HG03103 (cell line): Measurements from ENCODE around the gene AKR1B1.

Experiments
- ATAC-seq: cut with Tn5 transposase; IDR thresholded peaks from one replicate; pipeline ENCODE4 v1.9.1; 2021; ENCODE audit warnings: low read depth; ENCODE audit not compliant: unreplicated experiment

AKR1B1 gene

GRCh38 chr7:134447383-134447782 lies 11.5 kb downstream of the AKR1B1 start:
- no peak for ATAC-seq

GRCh38 chr7:134446923-134447322 lies 12.0 kb downstream of the AKR1B1 start:
- no peak for ATAC-seq

DNA sequence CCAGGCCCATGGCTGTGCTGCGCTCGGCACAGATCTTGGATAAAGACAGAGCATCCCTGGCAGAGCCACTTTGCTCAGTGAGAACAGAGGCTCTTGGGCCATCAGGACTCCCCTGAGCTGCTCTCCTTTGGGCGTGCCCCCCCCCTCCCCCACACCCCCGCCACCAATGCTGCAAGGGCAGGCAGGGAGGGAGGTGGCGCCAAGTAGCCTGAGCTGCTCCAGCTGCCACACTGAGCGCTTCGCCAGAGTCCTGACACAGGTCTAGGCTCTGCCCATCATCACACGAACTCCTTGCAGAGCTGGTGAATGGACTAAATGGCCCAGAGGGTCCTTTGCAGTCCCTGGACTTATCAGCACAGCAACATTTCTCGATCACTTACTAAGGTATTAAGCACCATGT lies 12.5 kb downstream of the AKR1B1 start:
- ATAC-seq: no peak

- no peak for ATAC-seq
Measured at GRCh38 chr7:134444961-134445315, 14.0 kb downstream of the AKR1B1 start.

GRCh38 chr7:134444198-134444960 lies 14.5 kb downstream of the AKR1B1 start:
- ATAC-seq: no peak

GRCh38 chr7:134443396-134444070 lies 15.4 kb downstream of the AKR1B1 start:
- ATAC-seq: no peak

DNA sequence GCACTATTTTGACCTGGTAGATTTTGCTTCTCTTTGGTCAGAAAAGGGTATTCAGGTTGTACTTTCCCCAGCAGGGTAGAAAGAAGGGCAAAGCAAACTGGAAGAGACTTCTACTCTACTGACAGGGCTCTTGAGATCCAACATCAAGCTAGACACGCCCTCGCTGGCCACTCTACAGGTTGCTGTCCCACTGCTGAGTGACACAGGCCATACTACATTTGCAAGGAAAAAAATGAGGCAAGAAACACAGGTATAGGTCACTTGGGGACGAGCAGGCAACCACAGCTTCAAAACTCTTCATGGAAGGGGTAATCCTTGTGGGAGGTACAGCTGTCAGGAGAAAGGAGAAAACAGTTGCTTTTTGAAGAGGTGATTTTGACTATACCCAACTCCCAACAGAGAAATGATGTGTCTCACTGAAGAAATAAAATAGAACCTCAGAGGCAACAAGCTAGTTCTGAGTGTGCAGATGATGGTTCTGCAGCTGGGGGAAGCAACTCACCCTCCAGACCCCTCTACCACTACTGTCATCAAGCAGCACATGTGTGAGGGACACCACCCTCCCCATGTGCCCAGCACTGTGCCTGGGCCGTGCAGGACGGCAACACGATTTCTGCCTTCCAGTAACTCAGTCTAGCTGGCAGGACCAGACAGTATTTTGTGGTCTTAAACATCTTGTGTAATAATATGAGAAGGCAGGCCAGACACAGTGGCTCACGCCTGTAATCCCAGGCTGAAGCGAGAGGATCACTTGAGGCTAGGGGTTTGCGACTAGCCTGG lies 16.3 kb downstream of the AKR1B1 start:
- no peak for ATAC-seq

DNA sequence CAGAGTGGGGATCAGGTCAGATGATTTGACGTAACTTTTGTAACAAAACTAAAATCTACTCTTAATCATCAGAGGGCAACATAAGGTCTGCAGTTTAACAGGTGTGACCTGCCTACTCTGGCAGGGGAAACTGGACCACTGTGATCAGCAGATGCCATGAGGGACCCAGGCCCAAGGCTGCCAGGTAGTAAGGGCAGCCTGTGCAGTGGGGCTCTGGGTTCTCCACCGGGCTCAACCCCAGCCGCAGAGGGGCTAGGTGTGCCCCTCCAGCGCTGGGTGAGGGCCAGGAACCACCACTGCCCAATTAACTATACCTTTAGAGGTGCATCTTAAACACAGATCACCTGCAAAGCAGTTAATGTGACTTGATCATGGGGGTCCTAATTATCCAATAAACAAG lies 17.6 kb downstream of the AKR1B1 start:
- no peak for ATAC-seq

DNA sequence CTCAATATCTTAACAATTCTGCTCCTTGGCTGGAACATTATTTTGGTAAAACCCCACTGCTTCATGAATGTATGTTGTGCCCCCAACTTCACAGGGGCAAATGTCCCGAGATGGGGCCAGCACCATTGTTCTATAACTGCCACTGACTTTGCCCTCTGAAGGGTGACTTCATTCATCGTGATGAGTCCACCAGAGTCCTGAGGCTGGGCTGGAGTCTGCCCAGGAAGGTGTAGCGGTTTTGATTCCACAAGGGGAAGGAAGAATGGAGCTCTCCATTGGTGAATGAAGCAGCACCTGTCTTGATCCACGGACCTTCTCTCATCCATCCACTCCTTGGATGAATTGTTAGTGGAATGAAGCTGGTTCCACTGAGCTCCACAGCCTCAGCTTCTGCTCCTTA lies 18.4 kb downstream of the AKR1B1 start:
- no peak for ATAC-seq

- no peak for ATAC-seq
Measured at GRCh38 chr7:134440067-134440466, 18.8 kb downstream of the AKR1B1 start.

DNA sequence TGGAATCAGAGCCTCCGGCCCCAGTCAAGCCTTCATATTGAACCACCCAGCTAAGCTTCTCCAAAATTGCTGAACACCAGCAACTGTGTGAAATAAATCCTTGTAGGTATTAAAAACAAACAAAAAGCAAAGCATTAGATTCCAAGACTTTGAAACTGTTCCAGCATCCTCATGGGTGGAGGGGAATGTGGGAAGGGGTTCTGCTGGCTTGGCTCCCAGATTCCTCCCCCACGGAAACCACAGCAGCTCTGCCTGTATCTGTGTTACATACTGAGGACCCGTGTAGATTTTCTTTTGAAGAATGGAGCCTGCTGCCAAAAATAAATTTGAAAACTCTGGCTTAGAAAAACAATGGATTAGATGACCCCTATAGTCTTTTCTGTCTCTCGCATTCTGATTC lies 20.0 kb downstream of the AKR1B1 start:
- ATAC-seq: no peak

- no peak for ATAC-seq
Measured at GRCh38 chr7:134435161-134435920, 23.6 kb downstream of the AKR1B1 start.

DNA sequence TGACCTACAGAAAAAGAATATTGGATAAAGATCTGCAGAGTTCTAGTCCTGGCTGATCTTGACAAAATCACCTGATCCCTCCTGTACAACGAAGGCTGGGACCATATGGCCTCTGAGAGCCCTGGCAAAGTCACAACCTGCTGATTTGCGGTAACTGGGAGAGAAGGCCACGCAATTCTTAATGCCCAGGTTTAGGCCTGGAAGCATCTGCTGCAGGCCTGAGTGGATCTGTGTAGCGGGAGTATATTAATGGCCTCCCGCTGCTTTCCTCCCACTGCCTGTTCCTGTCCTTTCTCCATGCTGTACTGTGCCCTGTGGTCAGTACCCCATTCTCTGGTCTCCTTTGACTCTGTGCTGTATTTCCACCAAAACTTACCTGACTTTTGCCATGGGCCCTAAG lies 24.2 kb downstream of the AKR1B1 start:
- no peak for ATAC-seq

DNA sequence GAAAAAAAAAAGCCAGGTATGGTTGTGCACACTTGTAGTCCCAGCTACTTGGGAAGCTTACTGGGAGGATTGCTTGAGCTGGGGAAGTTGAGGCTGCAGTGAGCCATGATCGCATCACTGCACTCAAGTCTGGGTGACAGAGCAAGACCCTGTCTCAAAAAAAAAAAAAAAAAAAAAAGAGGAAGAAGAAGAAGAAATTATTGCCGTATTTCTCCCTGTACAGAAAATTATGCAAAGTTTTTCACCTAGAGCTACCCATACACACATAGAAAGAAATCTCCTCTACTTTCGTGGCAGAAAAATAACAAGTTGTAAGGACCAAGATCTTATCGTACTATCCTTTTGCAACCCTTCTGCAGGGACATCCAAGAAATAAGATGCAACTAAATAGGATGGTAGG lies 25.5 kb downstream of the AKR1B1 start:
- ATAC-seq: no peak

DNA sequence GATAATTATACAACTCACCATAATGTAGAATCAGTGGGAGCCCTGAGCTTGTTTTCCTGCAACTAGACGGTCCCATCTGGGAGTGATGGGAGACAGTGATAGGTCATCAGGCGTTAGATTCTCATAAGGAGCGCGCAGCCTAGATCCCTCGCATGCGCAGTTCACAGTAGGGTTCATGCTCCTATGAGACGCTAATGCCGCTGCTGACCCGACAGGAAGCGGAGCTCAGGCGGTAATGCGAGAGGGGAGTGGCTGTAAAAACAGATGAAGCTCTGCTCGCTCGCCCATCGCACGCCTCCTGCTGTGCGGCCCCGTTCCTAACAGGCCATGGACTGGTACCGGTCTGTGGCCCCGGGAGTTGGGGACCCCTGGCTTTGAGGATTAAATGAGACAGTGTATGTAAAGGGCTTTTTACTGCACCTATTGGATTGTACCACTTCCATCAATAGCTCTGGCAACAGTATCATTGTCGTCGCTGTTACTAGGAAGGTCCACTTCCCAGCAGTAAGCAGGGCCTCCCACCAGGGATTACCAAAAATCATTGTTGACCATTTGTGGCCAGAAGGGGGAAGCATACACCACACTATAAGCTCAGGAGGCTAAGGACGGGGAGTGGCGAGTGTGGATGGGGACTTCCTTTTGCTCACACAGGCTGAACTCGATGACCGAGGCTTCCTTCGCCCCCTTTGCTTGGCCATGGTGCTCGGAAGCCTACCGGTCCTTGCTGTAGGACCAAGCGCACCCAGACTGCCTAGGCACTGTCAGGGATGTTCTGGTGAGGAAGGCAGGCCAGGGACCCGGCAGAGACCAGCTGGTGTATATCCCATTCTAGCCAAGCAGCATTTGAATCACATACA lies 26.4 kb downstream of the AKR1B1 start:
- ATAC-seq: peak; percentile 90

- no peak for ATAC-seq
Measured at GRCh38 chr7:134431815-134432214, 27.1 kb downstream of the AKR1B1 start.

DNA sequence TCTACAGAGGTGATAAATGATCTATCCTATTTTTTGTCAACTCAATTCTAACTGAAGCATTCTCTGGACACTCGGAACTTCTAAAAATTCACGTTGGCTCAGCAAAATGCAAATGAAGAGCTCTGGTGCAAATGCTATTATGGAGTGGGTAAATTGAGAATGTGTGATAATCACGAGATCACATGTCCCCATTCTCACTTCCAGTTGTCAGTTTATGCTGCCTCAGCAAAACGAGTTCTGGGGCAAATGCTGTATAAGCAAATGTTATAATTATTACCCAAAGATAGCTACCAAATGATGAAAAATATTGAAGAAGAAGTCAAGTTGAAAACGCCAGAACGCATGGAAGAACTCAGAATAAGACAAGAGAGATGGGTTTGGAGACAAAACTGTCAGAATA lies 29.4 kb downstream of the AKR1B1 start:
- no peak for ATAC-seq

DNA sequence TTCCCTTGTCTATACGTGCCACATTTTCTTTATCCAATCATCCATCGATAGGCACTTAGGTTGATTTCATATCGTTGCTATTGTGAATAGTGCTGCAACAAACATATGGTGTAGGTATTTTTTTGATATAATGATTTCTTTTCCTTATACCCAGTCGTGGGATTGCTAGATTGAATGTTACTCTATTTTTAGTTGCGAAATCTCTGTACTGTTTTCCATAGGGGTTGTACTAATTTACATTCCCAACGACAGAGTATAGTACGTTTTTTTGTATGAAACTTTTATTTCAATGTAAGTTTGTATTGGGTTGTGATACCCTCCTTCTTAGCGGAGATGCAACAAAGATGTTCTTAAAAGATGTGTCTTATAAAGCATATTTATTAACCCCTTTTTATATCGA lies 30.0 kb downstream of the AKR1B1 start:
- ATAC-seq: no peak

- no peak for ATAC-seq
Measured at GRCh38 chr7:134427896-134428295, 31.0 kb downstream of the AKR1B1 start.

- no peak for ATAC-seq
Measured at GRCh38 chr7:134425777-134426176, 33.1 kb downstream of the AKR1B1 start.
